HepG2 (cell line): ENCODE results near the gene MTFP1. TPM values are rescaled to one million over a fixed set of nuclear protein-coding genes. Genes with fewer than 3 reads are reported as not detected.

Experiments
- ASH2L ChIP-seq: fragments of 300-600, 200-600 bp; sonication (generic); IDR thresholded peaks from 2 replicates; pipeline ENCODE4 v1.7.0; 2017; ENCODE audit warnings: low read depth, mild to moderate bottlenecking, moderate library complexity, mixed read lengths, low read length; ENCODE audit not compliant: insufficient read length
- FOXC1 ChIP-seq: sonication (generic); formaldehyde crosslinking; IDR thresholded peaks from 2 replicates; pipeline ENCODE4 v1.8.0; 2022; ENCODE audit warnings: mild to moderate bottlenecking, missing genetic modification reagents, borderline replicate concordance
- FUBP1 ChIP-seq: sonication (generic); formaldehyde crosslinking; IDR thresholded peaks from 2 replicates; pipeline ENCODE4 v1.5.1; 2020; ENCODE audit warnings: missing genetic modification reagents, mild to moderate bottlenecking, borderline replicate concordance
- HOMEZ ChIP-seq: IDR thresholded peaks from 2 replicates; pipeline ENCODE4 v1.6.1; 2016; ENCODE audit warnings: low read depth
- TOPORS ChIP-seq: sonication (generic); formaldehyde crosslinking; IDR thresholded peaks from 2 replicates; pipeline ENCODE4 v1.8.0; 2023; ENCODE audit warnings: mild to moderate bottlenecking, missing genetic modification reagents
- U2AF2 ChIP-seq: fragments of 200-400 bp; formaldehyde crosslinking; IDR thresholded peaks from 2 replicates; pipeline ENCODE4 v1.6.1; 2017; ENCODE audit warnings: low read depth, mild to moderate bottlenecking, low read length
- ZNF501 ChIP-seq: sonication (generic); formaldehyde crosslinking; IDR thresholded peaks from 2 replicates; pipeline ENCODE4 v1.5.1; 2020; ENCODE audit warnings: mild to moderate bottlenecking, moderate library complexity, missing genetic modification reagents
- ZNF549 ChIP-seq: sonication (generic); formaldehyde crosslinking; IDR thresholded peaks from 2 replicates; pipeline ENCODE4 v1.5.0; 2020; ENCODE audit warnings: missing genetic modification reagents
- polyA plus RNA-seq, 8 experiments: library from polyadenylated mRNA; depleted of rRNA in 3 of 8; stranded (reverse) in 7 of 8; unstranded in 1 of 8; fragments of >200 nt; fragmentation: Illumina TruSeq in 4 of 8; extraction: Trizol in 4 of 8; gene quantifications; 2 replicates each; pipeline versions ENCODE4 v1.2.1 to v1.2.3, GENCODE V29; 2011 to 2016; ENCODE audit warnings: low read depth in 4 of 8, missing spikeins in 1 of 8, mixed read lengths in 1 of 8; ENCODE audit not compliant: insufficient read depth in 1 of 8
- total RNA-seq, 5 experiments: library from RNA; depleted of rRNA; stranded (reverse); fragments of >200 nt; fragmentation: Illumina TruSeq; extraction: Trizol; gene quantifications; 2 replicates each; pipeline ENCODE4 v1.2.3, GENCODE V29; 2016; ENCODE audit warnings: low read depth in 1 of 5
- TF ChIP-seq, protein P1 (sequence below): sonication (generic); formaldehyde crosslinking; IDR thresholded peaks from 2 replicates; pipeline ENCODE4 v1.4.0; 2020; ENCODE audit warnings: missing genetic modification reagents
- TF ChIP-seq, protein P2 (sequence below): sonication (generic); formaldehyde crosslinking; IDR thresholded peaks from 2 replicates; pipeline ENCODE4 v1.5.1; 2020; ENCODE audit warnings: mild to moderate bottlenecking, missing genetic modification reagents, moderate library complexity
- TF ChIP-seq, protein P3 (sequence below): sonication (generic); formaldehyde crosslinking; IDR thresholded peaks from 2 replicates; pipeline ENCODE4 v1.4.0; 2020; ENCODE audit warnings: missing genetic modification reagents
- TF ChIP-seq, protein P4 (sequence below): IDR thresholded peaks from 2 replicates; pipeline ENCODE4 v1.6.1; 2016

The MTFP1 gene
- total and polyA plus RNA-seq, 2 of the 13 experiments (the other 11 are each of a cell fraction or from before 2014, with no cell fraction given) = 29.5 to 45.6 TPM

- TF ChIP-seq, protein P1, sequence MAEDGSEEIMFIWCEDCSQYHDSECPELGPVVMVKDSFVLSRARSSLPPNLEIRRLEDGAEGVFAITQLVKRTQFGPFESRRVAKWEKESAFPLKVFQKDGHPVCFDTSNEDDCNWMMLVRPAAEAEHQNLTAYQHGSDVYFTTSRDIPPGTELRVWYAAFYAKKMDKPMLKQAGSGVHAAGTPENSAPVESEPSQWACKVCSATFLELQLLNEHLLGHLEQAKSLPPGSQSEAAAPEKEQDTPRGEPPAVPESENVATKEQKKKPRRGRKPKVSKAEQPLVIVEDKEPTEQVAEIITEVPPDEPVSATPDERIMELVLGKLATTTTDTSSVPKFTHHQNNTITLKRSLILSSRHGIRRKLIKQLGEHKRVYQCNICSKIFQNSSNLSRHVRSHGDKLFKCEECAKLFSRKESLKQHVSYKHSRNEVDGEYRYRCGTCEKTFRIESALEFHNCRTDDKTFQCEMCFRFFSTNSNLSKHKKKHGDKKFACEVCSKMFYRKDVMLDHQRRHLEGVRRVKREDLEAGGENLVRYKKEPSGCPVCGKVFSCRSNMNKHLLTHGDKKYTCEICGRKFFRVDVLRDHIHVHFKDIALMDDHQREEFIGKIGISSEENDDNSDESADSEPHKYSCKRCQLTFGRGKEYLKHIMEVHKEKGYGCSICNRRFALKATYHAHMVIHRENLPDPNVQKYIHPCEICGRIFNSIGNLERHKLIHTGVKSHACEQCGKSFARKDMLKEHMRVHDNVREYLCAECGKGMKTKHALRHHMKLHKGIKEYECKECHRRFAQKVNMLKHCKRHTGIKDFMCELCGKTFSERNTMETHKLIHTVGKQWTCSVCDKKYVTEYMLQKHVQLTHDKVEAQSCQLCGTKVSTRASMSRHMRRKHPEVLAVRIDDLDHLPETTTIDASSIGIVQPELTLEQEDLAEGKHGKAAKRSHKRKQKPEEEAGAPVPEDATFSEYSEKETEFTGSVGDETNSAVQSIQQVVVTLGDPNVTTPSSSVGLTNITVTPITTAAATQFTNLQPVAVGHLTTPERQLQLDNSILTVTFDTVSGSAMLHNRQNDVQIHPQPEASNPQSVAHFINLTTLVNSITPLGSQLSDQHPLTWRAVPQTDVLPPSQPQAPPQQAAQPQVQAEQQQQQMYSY (CRISPR knock-in tag) = no peak
- TF ChIP-seq TOPORS = 0 out of 2 replicates have a peak, but pooled peaks have one; percentile 24
- no peak for TF ChIP-seq HOMEZ (CRISPR knock-in tag)
- TF ChIP-seq ZNF549 (CRISPR knock-in tag) = no peak
- no peak for TF ChIP-seq FUBP1 (CRISPR knock-in tag)
- TF ChIP-seq FOXC1 (CRISPR knock-in tag) = no peak
- TF ChIP-seq ASH2L = no peak
- peak; percentile 31; the same call in 1 of the 2 replicates for TF ChIP-seq ZNF501 (CRISPR knock-in tag)
- TF ChIP-seq, protein P2, sequence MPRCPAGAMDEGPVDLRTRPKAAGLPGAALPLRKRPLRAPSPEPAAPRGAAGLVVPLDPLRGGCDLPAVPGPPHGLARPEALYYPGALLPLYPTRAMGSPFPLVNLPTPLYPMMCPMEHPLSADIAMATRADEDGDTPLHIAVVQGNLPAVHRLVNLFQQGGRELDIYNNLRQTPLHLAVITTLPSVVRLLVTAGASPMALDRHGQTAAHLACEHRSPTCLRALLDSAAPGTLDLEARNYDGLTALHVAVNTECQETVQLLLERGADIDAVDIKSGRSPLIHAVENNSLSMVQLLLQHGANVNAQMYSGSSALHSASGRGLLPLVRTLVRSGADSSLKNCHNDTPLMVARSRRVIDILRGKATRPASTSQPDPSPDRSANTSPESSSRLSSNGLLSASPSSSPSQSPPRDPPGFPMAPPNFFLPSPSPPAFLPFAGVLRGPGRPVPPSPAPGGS (CRISPR knock-in tag) = no peak
- no peak for TF ChIP-seq U2AF2
- TF ChIP-seq, protein P3, sequence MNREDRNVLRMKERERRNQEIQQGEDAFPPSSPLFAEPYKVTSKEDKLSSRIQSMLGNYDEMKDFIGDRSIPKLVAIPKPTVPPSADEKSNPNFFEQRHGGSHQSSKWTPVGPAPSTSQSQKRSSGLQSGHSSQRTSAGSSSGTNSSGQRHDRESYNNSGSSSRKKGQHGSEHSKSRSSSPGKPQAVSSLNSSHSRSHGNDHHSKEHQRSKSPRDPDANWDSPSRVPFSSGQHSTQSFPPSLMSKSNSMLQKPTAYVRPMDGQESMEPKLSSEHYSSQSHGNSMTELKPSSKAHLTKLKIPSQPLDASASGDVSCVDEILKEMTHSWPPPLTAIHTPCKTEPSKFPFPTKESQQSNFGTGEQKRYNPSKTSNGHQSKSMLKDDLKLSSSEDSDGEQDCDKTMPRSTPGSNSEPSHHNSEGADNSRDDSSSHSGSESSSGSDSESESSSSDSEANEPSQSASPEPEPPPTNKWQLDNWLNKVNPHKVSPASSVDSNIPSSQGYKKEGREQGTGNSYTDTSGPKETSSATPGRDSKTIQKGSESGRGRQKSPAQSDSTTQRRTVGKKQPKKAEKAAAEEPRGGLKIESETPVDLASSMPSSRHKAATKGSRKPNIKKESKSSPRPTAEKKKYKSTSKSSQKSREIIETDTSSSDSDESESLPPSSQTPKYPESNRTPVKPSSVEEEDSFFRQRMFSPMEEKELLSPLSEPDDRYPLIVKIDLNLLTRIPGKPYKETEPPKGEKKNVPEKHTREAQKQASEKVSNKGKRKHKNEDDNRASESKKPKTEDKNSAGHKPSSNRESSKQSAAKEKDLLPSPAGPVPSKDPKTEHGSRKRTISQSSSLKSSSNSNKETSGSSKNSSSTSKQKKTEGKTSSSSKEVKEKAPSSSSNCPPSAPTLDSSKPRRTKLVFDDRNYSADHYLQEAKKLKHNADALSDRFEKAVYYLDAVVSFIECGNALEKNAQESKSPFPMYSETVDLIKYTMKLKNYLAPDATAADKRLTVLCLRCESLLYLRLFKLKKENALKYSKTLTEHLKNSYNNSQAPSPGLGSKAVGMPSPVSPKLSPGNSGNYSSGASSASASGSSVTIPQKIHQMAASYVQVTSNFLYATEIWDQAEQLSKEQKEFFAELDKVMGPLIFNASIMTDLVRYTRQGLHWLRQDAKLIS = no peak
- TF ChIP-seq, protein P4, sequence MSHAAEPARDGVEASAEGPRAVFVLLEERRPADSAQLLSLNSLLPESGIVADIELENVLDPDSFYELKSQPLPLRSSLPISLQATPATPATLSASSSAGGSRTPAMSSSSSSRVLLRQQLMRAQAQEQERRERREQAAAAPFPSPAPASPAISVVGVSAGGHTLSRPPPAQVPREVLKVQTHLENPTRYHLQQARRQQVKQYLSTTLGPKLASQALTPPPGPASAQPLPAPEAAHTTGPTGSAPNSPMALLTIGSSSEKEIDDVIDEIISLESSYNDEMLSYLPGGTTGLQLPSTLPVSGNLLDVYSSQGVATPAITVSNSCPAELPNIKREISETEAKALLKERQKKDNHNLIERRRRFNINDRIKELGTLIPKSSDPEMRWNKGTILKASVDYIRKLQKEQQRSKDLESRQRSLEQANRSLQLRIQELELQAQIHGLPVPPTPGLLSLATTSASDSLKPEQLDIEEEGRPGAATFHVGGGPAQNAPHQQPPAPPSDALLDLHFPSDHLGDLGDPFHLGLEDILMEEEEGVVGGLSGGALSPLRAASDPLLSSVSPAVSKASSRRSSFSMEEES = peak; percentile 32; the same call in 1 of the 2 replicates
Observed at GRCh38 chr22:30390974-30391691, 34.4 kb upstream of the MTFP1 start (continued).
